HG03521 (cell line): Measurements from ENCODE around the gene RTN4IP1.

Source experiments
- ATAC-seq: cut with Tn5 transposase; IDR thresholded peaks from one replicate; pipeline ENCODE4 v1.9.1; 2021; ENCODE audit warnings: mild to moderate bottlenecking, moderate library complexity; ENCODE audit not compliant: unreplicated experiment

RTN4IP1 gene

DNA sequence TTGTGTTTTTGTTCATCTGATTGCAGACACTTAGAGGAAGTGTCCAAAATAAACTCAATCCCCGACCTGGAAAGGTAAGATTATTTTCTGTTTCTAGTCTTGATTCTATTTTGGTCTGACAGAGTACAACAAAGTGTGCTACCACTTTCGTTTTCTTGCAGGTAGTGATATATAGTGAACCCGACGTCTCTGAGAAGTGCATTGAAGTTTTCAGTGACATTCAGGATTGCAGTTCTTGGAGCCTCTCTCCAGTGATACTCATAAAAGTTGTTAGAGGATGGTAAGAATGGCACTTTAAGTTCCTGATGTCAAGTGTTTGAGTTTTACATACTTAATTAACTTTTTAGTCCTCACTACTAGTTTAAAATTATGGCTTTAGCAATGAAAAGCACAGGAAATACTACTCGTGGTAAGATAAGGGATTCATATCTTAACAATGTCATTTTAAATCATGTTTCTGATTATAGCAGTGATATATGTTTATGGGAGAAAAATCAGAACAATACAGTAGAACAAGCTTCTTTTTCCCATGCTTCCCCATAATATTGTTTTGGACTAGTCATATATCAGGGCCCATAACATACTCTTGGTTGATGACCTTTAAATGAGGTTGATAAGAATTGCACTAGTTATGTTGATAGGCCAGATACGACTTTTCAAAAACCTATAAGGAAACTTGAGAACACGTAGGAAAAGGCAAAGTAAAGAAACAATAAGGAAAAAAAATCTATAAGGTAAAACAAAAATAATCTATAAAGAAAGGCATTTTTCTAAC, 104.0 kb downstream of the RTN4IP1 start:
- peak; percentile 36 for ATAC-seq

GRCh38 chr6:106522562-106523250, 106.6 kb downstream of the RTN4IP1 start:
- ATAC-seq, result no peak
